Breast epithelium (tissue), 3 donors: ENCODE results near the gene LSM10.

Source experiments
- POLR2AphosphoS5 ChIP-seq, 3 donors: sonication (generic); formaldehyde crosslinking; IDR thresholded peaks; one replicate each; pipeline ENCODE4 v1.6.1; 2017; ENCODE audit warnings: antibody characterized with exemption in 3 of 3
- TF ChIP-seq, protein P1 (sequence below), 3 donors: fragments of 450-650 bp; IDR thresholded peaks; one replicate each; pipeline ENCODE4 v1.5.1; 2016 to 2017; ENCODE audit warnings: antibody characterized with exemption in 3 of 3, mild to moderate bottlenecking in 3 of 3, moderate library complexity in 3 of 3

- no peak for TF ChIP-seq POLR2AphosphoS5 (IDR thresholded peaks at IDR 0.05)
- TF ChIP-seq, protein P1, sequence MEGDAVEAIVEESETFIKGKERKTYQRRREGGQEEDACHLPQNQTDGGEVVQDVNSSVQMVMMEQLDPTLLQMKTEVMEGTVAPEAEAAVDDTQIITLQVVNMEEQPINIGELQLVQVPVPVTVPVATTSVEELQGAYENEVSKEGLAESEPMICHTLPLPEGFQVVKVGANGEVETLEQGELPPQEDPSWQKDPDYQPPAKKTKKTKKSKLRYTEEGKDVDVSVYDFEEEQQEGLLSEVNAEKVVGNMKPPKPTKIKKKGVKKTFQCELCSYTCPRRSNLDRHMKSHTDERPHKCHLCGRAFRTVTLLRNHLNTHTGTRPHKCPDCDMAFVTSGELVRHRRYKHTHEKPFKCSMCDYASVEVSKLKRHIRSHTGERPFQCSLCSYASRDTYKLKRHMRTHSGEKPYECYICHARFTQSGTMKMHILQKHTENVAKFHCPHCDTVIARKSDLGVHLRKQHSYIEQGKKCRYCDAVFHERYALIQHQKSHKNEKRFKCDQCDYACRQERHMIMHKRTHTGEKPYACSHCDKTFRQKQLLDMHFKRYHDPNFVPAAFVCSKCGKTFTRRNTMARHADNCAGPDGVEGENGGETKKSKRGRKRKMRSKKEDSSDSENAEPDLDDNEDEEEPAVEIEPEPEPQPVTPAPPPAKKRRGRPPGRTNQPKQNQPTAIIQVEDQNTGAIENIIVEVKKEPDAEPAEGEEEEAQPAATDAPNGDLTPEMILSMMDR (IDR thresholded peaks at IDR 0.05) = no peak
Observed at GRCh38 chr1:36350659-36351226, 47.0 kb downstream of the LSM10 start.
